HCT116 (cell line): ENCODE results near the gene VTI1A. TPM values are rescaled to one million over a fixed set of nuclear protein-coding genes. Genes with fewer than 3 reads are reported as not detected.
"Not testable (repeated sequence)": the region's sequence is repeated elsewhere in the genome, so short reads cannot be mapped to it uniquely, and the experiment has no call there.

ENCODE experiments used
- ATAC-seq: fragments of 200-7000 bp; cut with Tn5 transposase; 2 replicates; pipeline ENCODE4 v1.9.1; 2020; ENCODE audit warnings: mild to moderate bottlenecking, moderate library complexity
- BruUV-seq: library from RNA; stranded (reverse); fragments of 400-500 nt; replicated peaks from 2 replicates; lab custom pipeline; 2021; lab: Mats Ljungman, UMichigan
- CTCF ChIA-PET: fragments of 300-600 bp; sonication (Branson Sonifier 250); formaldehyde crosslinking; loops from one replicate; lab custom pipeline; 2021; ENCODE audit warnings: antibody characterized with exemption; lab: Charles Lee
- POLR2A ChIA-PET: fragments of 300-600, 350-600 bp; sonication (Branson Sonifier 250); formaldehyde crosslinking; loops from one replicate; lab custom pipeline; 2021; ENCODE audit warnings: antibody characterized with exemption; lab: Charles Lee
- RAD21 ChIA-PET, 2 experiments: fragments of 300-600 bp; sonication (Branson Sonifier 250); formaldehyde crosslinking; loops; one replicate each; lab custom pipeline; 2023; ENCODE audit warnings: low total read pairs in 2 of 2; ENCODE audit not compliant: uncharacterized antibody in 2 of 2, unreplicated experiment in 2 of 2, low non-redundant PET in 1 of 2; lab: Charles Lee
- DNase-seq: peaks from one replicate; pipeline ENCODE4 v3.0.0-alpha.2; 2010; ENCODE audit warnings: low read depth, low spot score
- H2AFZ ChIP-seq: fragments of 200-600 bp; shearing (Covaris generic), sonication (generic); 2 replicates; pipeline ENCODE4 v1.6.1; 2017; ENCODE audit warnings: low read depth, mixed run types, mixed read lengths, antibody characterized with exemption, low read length; ENCODE audit not compliant: poor library complexity, severe bottlenecking
- H3K27ac ChIP-seq: 2 replicates; pipeline ENCODE4 v1.5.1; 2012; ENCODE audit warnings: low read depth, low read length
- H3K27me3 ChIP-seq: fragments of 200-600 bp; sonication (generic); 2 replicates; pipeline ENCODE4 v1.6.1; 2016; ENCODE audit warnings: mixed run types, low read length, mixed read lengths; ENCODE audit not compliant: insufficient read depth
- H3K36me3 ChIP-seq, 2 experiments: fragments of 200-500 bp in 1 of 2; fragments of 200-600 bp in 1 of 2; sonication (Bioruptor generic) in 1 of 2; sonication (generic) in 1 of 2; 2 replicates each; pipeline versions ENCODE4 v1.5.1 to v1.6.1; 2014 to 2016; ENCODE audit warnings: low read length in 2 of 2, inconsistent platforms in 1 of 2, mixed read lengths in 1 of 2, mixed run types in 1 of 2; ENCODE audit not compliant: insufficient read depth in 2 of 2, control insufficient read depth in 1 of 2
- H3K4me1 ChIP-seq, 2 experiments: fragments of 200-600 bp in 1 of 2; sonication (generic) in 1 of 2; 2 replicates each; pipeline versions ENCODE4 v1.5.1 to v1.6.1; 2012 to 2017; ENCODE audit warnings: low read length in 2 of 2, inconsistent platforms in 1 of 2, mild to moderate bottlenecking in 1 of 2, mixed read lengths in 1 of 2, mixed run types in 1 of 2, moderate library complexity in 1 of 2; ENCODE audit not compliant: insufficient read depth in 2 of 2, control insufficient read depth in 1 of 2
- H3K4me2 ChIP-seq: fragments of 200-600 bp; sonication (generic); 2 replicates; pipeline ENCODE4 v1.6.1; 2017; ENCODE audit warnings: mixed run types, low read length, mixed read lengths
- H3K4me3 ChIP-seq, 2 experiments: fragments of 200-600 bp in 1 of 2; sonication (generic) in 1 of 2; replicated peaks in 1 of 2; 2 replicates each; pipeline ENCODE4 v1.5.1; 2011 to 2016; ENCODE audit warnings: low read length in 2 of 2, control low read depth in 1 of 2, low read depth in 1 of 2, mild to moderate bottlenecking in 1 of 2, mixed read lengths in 1 of 2, mixed run types in 1 of 2
- H3K79me2 ChIP-seq: fragments of 200-600 bp; sonication (generic); 2 replicates; pipeline ENCODE4 v1.6.1; 2017; ENCODE audit warnings: mild to moderate bottlenecking, mixed run types, low read length, moderate library complexity, mixed read lengths; ENCODE audit not compliant: insufficient read depth
- H3K9ac ChIP-seq: fragments of 200-600 bp; sonication (generic); 2 replicates; pipeline ENCODE4 v1.6.1; 2016; ENCODE audit warnings: low read length, mixed read lengths
- H3K9me2 ChIP-seq: fragments of 200-600 bp; sonication (generic), shearing (Covaris generic); 2 replicates; pipeline ENCODE4 v1.6.1; 2017; ENCODE audit warnings: mixed run types, mild to moderate bottlenecking, moderate library complexity; ENCODE audit not compliant: insufficient read depth
- H3K9me3 ChIP-seq, 2 experiments: fragments of 200-500 bp in 1 of 2; fragments of 200-600 bp in 1 of 2; sonication (Bioruptor generic) in 1 of 2; sonication (generic) in 1 of 2; 2 replicates each; pipeline ENCODE4 v1.6.1; 2014 to 2017; ENCODE audit warnings: low read length in 2 of 2, mixed read lengths in 2 of 2, inconsistent platforms in 1 of 2, low read depth in 1 of 2, mild to moderate bottlenecking in 1 of 2, mixed run types in 1 of 2, moderate library complexity in 1 of 2; ENCODE audit not compliant: control insufficient read depth in 1 of 2, insufficient read depth in 1 of 2
- H4K20me1 ChIP-seq: fragments of 200-600 bp; sonication (generic), shearing (Covaris generic); 2 replicates; pipeline ENCODE4 v1.6.1; 2017; ENCODE audit warnings: mixed run types, mild to moderate bottlenecking, moderate library complexity; ENCODE audit not compliant: insufficient read depth
- FOSL1 ChIP-seq: IDR thresholded peaks from 2 replicates; pipeline ENCODE4 v1.6.1; 2012; ENCODE audit warnings: low read depth
- POLR2A ChIP-seq: IDR thresholded peaks from 2 replicates; pipeline ENCODE4 v1.7.0; 2011; ENCODE audit warnings: borderline replicate concordance; ENCODE audit not compliant: insufficient read depth, insufficient read length; ENCODE audit errors: extremely low read depth
- POLR2AphosphoS5 ChIP-seq: IDR thresholded peaks from 2 replicates; pipeline ENCODE4 v1.6.1; 2011; ENCODE audit warnings: mild to moderate bottlenecking, low read depth, low read length, moderate library complexity
- RAD21 ChIP-seq: IDR thresholded peaks from 2 replicates; pipeline ENCODE4 v1.6.1; 2012; ENCODE audit warnings: low read depth, mild to moderate bottlenecking
- SP1 ChIP-seq: IDR thresholded peaks from 2 replicates; pipeline ENCODE4 v1.6.1; 2012; ENCODE audit warnings: low read depth
- SRF ChIP-seq: IDR thresholded peaks from 2 replicates; pipeline ENCODE4 v1.6.1; 2012; ENCODE audit warnings: low read depth
- intact Hi-C: fragments of 100-400 bp; cut with micrococcal nuclease; formaldehyde crosslinking; loops from 2 replicates; pipeline ENCODE4 v1.10.0; 2022
- total RNA-seq: library from RNA; stranded (reverse); gene quantifications from one replicate; pipeline ENCODE4 v1.2.1, GENCODE V29; 2021; ENCODE audit not compliant: unreplicated experiment

The VTI1A gene
- total RNA-seq, 1 experiment from 2014 or later = 80.7 TPM

- Histone ChIP-seq H3K9me3 (no peaks in the 10 kb centered on the region), H3K79me2 (peaks cover 4% of the 10 kb centered on the region; the same call in 1 of the 2 replicates), H3K36me3 (peaks cover 0 to 7% of the 10 kb centered on the region in 2 experiments; a peak in 2 of 4 replicates), H3K4me1 (peaks cover 23 to 26% of the 10 kb centered on the region in 2 experiments), H3K27me3 (no peaks in the 10 kb centered on the region), H4K20me1 (no peaks in the 10 kb centered on the region), H3K27ac (no peak overlapping the region), H3K9ac (no peak overlapping the region), H3K4me2 (no peak overlapping the region), H2AFZ (no peak overlapping the region), H3K9me2 (no peaks in the 10 kb centered on the region), H3K4me3 (no peak overlapping the region)
- CTCF ChIA-PET = no interaction called here
- DNase-seq (no peak), ATAC-seq (no peak)
- RAD21 ChIA-PET = no interaction called here
- BruUV-seq = no TSS peak
- POLR2A ChIA-PET = no interaction called here
- TF ChIP-seq POLR2A (no peak), RAD21 (no peak), FOSL1 (no peak), POLR2AphosphoS5 (no peak)
- intact Hi-C loops = no loop called here
Measured at GRCh38 chr10:112588225-112588990, 141.4 kb downstream of the VTI1A start.

DNA sequence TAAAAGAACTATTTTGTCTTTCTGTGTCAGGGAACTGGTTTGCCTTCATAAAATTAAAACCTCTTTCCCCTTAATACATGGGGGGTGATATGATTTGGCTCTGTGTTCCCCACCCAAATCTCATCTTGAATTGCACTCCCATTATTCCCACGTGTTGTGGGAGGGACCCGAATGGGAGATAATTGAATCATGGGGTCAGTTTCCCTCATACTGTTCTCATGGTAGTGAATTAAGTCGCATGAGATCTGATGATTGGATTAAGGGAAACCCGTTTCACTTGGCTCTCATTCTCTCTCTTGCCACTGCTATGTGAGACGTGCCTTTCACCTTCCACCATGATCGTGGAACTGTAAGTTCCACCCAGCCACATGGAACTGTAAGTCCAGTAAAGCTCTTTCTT lies 142.1 kb downstream of the VTI1A start:
- no peak for DNase-seq
- ChIA-PET CTCF (no interaction called here), RAD21 (no interaction called here), POLR2A (no interaction called here)
- H3K9me3 ChIP-seq = no peaks in the 10 kb centered on the region
- no TSS peak for BruUV-seq
- no peak overlapping the region for H3K4me3 ChIP-seq
- no peaks in the 10 kb centered on the region for H3K9me2 ChIP-seq
- H3K4me2 ChIP-seq = no peak overlapping the region
- intact Hi-C loops = no loop called here
- H3K27ac ChIP-seq = no peak overlapping the region
- peaks cover 4% of the 10 kb centered on the region; the same call in 1 of the 2 replicates for H3K79me2 ChIP-seq
- no peak overlapping the region for H2AFZ ChIP-seq
- no peak for TF ChIP-seq SRF
- no peak for TF ChIP-seq SP1
- H3K36me3 ChIP-seq = peaks cover 0 to 6% of the 10 kb centered on the region in 2 experiments; a peak in 2 of 4 replicates
- no peak for ATAC-seq
- H3K9ac ChIP-seq = no peak overlapping the region
- H3K27me3 ChIP-seq = no peaks in the 10 kb centered on the region
- H3K4me1 ChIP-seq = peaks cover 17 to 19% of the 10 kb centered on the region in 2 experiments
- no peaks in the 10 kb centered on the region for H4K20me1 ChIP-seq

GRCh38 chr10:112590786-112591185 lies 143.8 kb downstream of the VTI1A start:
- DNase-seq, H4K20me1 ChIP-seq, H3K4me1 ChIP-seq, POLR2A ChIA-PET, H2AFZ ChIP-seq, H3K79me2 ChIP-seq, RAD21 ChIA-PET, H3K9me2 ChIP-seq, intact Hi-C loops, H3K36me3 ChIP-seq, H3K4me2 ChIP-seq, H3K27me3 ChIP-seq, H3K27ac ChIP-seq, CTCF ChIA-PET, ATAC-seq, BruUV-seq, H3K4me3 ChIP-seq, H3K9ac ChIP-seq, H3K9me3 ChIP-seq: not testable (repeated sequence)
